ENCODE measurements around the gene SEPTIN5. TPM values are rescaled to one million over a fixed set of nuclear protein-coding genes. Genes with fewer than 3 reads are reported as not detected.

Gene SEPTIN5
- total and polyA plus RNA-seq, 9 of the 15 experiments (the other 6 are each of a cell fraction or from before 2014, with no cell fraction given): 0.03 to 195 (median 119) TPM

DNA sequence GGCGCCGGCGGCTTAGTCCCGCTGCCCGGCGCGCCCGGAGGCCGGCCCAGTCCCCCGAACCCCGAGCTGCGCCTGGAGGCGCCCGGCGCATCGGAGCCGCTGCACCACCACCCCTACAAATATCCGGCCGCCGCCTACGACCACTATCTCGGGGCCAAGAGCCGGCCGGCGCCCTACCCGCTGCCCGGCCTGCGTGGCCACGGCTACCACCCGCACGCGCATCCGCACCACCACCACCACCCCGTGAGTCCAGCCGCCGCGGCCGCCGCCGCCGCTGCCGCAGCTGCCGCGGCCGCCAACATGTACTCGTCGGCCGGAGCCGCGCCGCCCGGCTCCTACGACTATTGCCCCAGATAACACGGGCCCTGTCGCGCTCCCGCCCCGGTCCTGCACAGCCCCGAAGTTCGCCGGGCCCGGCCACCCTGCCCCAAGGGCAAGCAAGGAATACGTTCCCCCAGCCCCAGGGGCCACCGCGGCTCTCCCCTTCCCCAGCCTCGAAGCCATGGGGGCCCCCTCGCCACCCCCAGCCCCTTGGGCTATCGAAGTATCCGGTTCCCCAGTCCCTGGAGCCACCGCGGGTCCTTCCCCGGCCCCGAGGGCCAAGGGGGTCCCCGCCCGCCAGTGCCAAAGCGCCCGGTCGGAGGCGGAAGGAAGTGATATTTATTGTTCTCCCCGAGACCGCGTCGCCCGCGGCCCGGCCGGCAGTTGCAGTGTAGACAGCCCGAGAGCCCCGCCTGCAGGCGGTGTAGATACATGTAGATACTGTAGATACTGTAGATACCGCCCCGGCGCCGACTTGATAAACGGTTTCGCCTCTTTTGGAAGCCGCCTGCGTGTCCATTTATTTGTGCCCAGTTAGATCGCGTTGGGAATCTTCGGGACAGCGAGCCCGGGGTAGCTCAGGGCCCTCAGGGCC lies 52.5 kb downstream of the SEPTIN5 start (continued):
- TF ChIP-seq, protein P1, sequence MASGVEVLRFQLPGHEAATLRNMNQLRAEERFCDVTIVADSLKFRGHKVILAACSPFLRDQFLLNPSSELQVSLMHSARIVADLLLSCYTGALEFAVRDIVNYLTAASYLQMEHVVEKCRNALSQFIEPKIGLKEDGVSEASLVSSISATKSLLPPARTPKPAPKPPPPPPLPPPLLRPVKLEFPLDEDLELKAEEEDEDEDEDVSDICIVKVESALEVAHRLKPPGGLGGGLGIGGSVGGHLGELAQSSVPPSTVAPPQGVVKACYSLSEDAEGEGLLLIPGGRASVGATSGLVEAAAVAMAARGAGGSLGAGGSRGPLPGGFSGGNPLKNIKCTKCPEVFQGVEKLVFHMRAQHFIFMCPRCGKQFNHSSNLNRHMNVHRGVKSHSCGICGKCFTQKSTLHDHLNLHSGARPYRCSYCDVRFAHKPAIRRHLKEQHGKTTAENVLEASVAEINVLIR (CRISPR knock-in tag; IDR thresholded peaks at IDR 0.05): no peak
- 0 out of 2 replicates have a peak, but pooled peaks have one; percentile 47 for TF ChIP-seq ZNF707 (CRISPR knock-in tag; conservative IDR thresholded peaks at IDR 0.05)
- TF ChIP-seq STAG1 (CRISPR knock-in tag; IDR thresholded peaks at IDR 0.05; ENCODE audit: borderline replicate concordance): no peak
- no peak; the same call in 1 of the 2 replicates for TF ChIP-seq BHLHE40 (IDR thresholded peaks at IDR 0.05; ENCODE audit: low read length)
- TF ChIP-seq, protein P2, sequence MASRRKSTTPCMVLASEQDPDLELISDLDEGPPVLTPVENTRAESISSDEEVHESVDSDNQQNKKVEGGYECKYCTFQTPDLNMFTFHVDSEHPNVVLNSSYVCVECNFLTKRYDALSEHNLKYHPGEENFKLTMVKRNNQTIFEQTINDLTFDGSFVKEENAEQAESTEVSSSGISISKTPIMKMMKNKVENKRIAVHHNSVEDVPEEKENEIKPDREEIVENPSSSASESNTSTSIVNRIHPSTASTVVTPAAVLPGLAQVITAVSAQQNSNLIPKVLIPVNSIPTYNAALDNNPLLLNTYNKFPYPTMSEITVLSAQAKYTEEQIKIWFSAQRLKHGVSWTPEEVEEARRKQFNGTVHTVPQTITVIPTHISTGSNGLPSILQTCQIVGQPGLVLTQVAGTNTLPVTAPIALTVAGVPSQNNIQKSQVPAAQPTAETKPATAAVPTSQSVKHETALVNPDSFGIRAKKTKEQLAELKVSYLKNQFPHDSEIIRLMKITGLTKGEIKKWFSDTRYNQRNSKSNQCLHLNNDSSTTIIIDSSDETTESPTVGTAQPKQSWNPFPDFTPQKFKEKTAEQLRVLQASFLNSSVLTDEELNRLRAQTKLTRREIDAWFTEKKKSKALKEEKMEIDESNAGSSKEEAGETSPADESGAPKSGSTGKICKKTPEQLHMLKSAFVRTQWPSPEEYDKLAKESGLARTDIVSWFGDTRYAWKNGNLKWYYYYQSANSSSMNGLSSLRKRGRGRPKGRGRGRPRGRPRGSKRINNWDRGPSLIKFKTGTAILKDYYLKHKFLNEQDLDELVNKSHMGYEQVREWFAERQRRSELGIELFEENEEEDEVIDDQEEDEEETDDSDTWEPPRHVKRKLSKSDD (conservative IDR thresholded peaks at IDR 0.05; ENCODE audit: low read length): no peak
- no peak for TF ChIP-seq ZBTB1 (CRISPR knock-in tag; IDR thresholded peaks at IDR 0.05; ENCODE audit: borderline replicate concordance, low read depth)
- no peak for TF ChIP-seq YBX1 (IDR thresholded peaks at IDR 0.05)
- TF ChIP-seq HOXB6 (CRISPR knock-in tag; IDR thresholded peaks at IDR 0.05; ENCODE audit: borderline replicate concordance): no peak
- TF ChIP-seq POLR2H (tag; IDR thresholded peaks at IDR 0.05; ENCODE audit: low read depth): no peak
- TF ChIP-seq CREBBP (IDR thresholded peaks at IDR 0.05; ENCODE audit: low read depth, low read length): no peak
- 0 out of 2 replicates have a peak, but pooled peaks have one; percentile 24 for TF ChIP-seq ELF1 (tag; IDR thresholded peaks at IDR 0.05)
- no peak for TF ChIP-seq ZNF586 (CRISPR knock-in tag; conservative IDR thresholded peaks at IDR 0.05)
- TF ChIP-seq, protein P3, sequence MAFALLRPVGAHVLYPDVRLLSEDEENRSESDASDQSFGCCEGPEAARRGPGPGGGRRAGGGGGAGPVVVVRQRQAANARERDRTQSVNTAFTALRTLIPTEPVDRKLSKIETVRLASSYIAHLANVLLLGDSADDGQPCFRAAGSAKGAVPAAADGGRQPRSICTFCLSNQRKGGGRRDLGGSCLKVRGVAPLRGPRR (CRISPR knock-in tag; IDR thresholded peaks at IDR 0.05): no peak
- no peak for TF ChIP-seq ZBED1 (IDR thresholded peaks at IDR 0.05)
- TF ChIP-seq, protein P4, sequence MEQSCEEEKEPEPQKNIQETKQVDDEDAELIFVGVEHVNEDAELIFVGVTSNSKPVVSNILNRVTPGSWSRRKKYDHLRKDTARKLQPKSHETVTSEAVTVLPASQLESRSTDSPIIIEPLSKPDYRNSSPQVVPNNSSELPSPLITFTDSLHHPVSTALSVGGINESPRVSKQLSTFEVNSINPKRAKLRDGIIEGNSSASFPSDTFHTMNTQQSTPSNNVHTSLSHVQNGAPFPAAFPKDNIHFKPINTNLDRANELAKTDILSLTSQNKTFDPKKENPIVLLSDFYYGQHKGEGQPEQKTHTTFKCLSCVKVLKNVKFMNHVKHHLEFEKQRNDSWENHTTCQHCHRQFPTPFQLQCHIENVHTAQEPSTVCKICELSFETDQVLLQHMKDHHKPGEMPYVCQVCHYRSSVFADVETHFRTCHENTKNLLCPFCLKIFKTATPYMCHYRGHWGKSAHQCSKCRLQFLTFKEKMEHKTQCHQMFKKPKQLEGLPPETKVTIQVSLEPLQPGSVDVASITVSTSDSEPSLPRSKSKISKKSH (CRISPR knock-in tag; IDR thresholded peaks at IDR 0.05): no peak
- TF ChIP-seq CHD2 (IDR thresholded peaks at IDR 0.05; ENCODE audit: low read depth, low read length): no peak
- peak; percentile 56; the same call in 1 of the 2 replicates for TF ChIP-seq ZNF668 (CRISPR knock-in tag; IDR thresholded peaks at IDR 0.05)
- no peak for TF ChIP-seq ZEB2 (IDR thresholded peaks at IDR 0.05)
- 0 out of 2 replicates have a peak, but pooled peaks have one; percentile 28 for TF ChIP-seq NCOA1 (IDR thresholded peaks at IDR 0.05; ENCODE audit: low read depth)
- TF ChIP-seq NFIC (IDR thresholded peaks at IDR 0.05): no peak
- TF ChIP-seq NCOA2 (IDR thresholded peaks at IDR 0.05; ENCODE audit: partially characterized antibody in 2 of 2): no peak
